Esophagus squamous epithelium (tissue), 5 donors: ENCODE data around the gene CDCP1. TPM values are rescaled to one million over a fixed set of nuclear protein-coding genes. Genes with fewer than 3 reads are reported as not detected.

Experiments
- DNase-seq: peaks from one replicate; lab custom pipeline; 2025; lab: John Stamatoyannopoulos, UW
- H3K27ac ChIP-seq, 4 donors: fragments of 200-600 bp; sonication (generic); one replicate each; pipeline ENCODE4 v1.5.1; 2016 to 2019; ENCODE audit warnings: mild to moderate bottlenecking in 1 of 4
- H3K27me3 ChIP-seq, 4 donors: fragments of 200-600 bp; sonication (generic); 1 replicate in 3 of 4; 2 replicates in 1 of 4; pipeline versions ENCODE4 v1.5.1 to v1.6.0; 2017 to 2021; ENCODE audit warnings: antibody characterized with exemption in 1 of 4
- H3K36me3 ChIP-seq, 3 donors: fragments of 200-600 bp; sonication (generic); one replicate each; pipeline ENCODE4 v1.5.1; 2016 to 2019
- H3K4me1 ChIP-seq, 3 donors: fragments of 200-600 bp; sonication (generic); one replicate each; pipeline ENCODE4 v1.5.1; 2017 to 2019
- H3K4me3 ChIP-seq, 4 donors: fragments of 200-600 bp; sonication (generic); 1 replicate in 3 of 4; 2 replicates in 1 of 4; pipeline ENCODE4 v1.5.1; 2016 to 2019; ENCODE audit warnings: mild to moderate bottlenecking in 2 of 4, moderate library complexity in 1 of 4
- H3K9me3 ChIP-seq, 3 donors: fragments of 200-600 bp; sonication (generic); one replicate each; pipeline ENCODE4 v1.5.1; 2016 to 2019
- POLR2A ChIP-seq, 4 donors: fragments of 450-650 bp; IDR thresholded peaks; one replicate each; pipeline ENCODE4 v1.6.1; 2017; ENCODE audit warnings: antibody characterized with exemption in 4 of 4, mild to moderate bottlenecking in 4 of 4, moderate library complexity in 3 of 4
- WGBS, 2 donors: methylation state at CpG; one replicate each; pipeline ENCODE4 v1.1.5; 2018; 5-methylcytosine and 5-hydroxymethylcytosine counted together
- intact Hi-C: fragments of 100-400 bp; cut with DNase I; formaldehyde crosslinking; loops from one replicate; pipeline ENCODE4 v1.15.0; 2022
- total RNA-seq, 4 donors: library from RNA; depleted of rRNA; stranded (reverse); fragments of >200 nt; gene quantifications; one replicate each; pipeline ENCODE4 v1.1.0, GENCODE V29; 2016
- TF ChIP-seq, protein P1 (sequence below), 6 experiments: fragments of 450-650 bp in 4 of 6; fragments of 200-600 bp in 2 of 6; sonication (generic) in 2 of 6; IDR thresholded peaks; one replicate each; pipeline ENCODE4 v1.5.1; 2016 to 2019; ENCODE audit warnings: antibody characterized with exemption in 6 of 6, mild to moderate bottlenecking in 4 of 6, moderate library complexity in 4 of 6
- donor health status: DM: yes; HTN: yes; CAD: no.

The CDCP1 gene, protein sequence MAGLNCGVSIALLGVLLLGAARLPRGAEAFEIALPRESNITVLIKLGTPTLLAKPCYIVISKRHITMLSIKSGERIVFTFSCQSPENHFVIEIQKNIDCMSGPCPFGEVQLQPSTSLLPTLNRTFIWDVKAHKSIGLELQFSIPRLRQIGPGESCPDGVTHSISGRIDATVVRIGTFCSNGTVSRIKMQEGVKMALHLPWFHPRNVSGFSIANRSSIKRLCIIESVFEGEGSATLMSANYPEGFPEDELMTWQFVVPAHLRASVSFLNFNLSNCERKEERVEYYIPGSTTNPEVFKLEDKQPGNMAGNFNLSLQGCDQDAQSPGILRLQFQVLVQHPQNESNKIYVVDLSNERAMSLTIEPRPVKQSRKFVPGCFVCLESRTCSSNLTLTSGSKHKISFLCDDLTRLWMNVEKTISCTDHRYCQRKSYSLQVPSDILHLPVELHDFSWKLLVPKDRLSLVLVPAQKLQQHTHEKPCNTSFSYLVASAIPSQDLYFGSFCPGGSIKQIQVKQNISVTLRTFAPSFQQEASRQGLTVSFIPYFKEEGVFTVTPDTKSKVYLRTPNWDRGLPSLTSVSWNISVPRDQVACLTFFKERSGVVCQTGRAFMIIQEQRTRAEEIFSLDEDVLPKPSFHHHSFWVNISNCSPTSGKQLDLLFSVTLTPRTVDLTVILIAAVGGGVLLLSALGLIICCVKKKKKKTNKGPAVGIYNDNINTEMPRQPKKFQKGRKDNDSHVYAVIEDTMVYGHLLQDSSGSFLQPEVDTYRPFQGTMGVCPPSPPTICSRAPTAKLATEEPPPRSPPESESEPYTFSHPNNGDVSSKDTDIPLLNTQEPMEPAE
- total RNA-seq, result 10 to 100 TPM; 35.7 to 95.4 (median 54.6) TPM

DNA sequence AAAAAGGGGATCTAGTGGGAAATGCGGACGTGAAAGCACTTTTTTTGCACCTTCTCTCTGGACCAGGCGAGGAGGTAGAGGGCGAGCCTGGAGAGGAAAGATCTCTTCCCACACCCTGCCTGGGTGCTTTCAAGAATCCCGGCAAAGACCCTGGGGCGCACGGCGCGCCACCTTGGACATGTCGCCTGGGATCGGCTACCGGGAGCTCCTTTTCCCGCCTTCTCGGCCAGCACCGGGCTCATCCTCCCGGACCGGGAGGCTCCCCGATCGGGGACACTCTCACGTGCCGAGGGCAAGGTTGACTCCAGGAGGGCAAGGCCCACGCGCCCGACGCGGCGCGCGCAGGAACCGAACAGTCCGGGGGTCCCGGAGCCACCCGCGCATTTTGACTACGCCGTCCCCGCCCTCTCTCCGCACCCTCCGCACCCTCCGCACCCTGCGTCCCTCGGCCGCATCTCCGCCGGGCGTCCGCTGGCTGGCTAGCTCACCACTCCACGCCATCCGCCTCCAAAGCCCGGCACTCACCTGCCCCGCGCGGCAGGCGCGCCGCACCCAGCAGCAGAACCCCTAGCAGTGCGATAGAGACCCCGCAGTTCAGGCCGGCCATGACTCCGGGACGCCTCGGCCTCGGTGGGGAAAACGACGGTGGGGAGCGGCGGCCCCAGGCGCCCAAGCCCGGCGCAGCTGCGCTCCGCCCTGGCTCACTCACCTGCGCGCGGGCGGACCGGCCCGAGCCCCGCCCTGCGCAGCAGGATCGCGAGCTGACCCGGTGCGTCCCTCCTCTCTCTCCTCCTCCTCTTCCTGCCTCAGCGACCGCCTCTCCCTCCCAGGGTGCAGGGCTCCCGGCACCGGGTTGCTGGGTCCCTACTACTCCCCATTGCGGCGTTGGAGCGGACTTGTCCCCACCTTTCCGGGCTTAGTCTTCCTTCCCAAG, at the start of gene CDCP1:
Gene CDCP1 (minus strand): TSS at position 698 of the 934 bp plus-strand sequence. CDS start 91 bp downstream, at position 607.
- WGBS, 2 donors, result 1 to 2% methylated on average over 20 to 27 of the region's 92 CpGs
- TF ChIP-seq, protein P1, sequence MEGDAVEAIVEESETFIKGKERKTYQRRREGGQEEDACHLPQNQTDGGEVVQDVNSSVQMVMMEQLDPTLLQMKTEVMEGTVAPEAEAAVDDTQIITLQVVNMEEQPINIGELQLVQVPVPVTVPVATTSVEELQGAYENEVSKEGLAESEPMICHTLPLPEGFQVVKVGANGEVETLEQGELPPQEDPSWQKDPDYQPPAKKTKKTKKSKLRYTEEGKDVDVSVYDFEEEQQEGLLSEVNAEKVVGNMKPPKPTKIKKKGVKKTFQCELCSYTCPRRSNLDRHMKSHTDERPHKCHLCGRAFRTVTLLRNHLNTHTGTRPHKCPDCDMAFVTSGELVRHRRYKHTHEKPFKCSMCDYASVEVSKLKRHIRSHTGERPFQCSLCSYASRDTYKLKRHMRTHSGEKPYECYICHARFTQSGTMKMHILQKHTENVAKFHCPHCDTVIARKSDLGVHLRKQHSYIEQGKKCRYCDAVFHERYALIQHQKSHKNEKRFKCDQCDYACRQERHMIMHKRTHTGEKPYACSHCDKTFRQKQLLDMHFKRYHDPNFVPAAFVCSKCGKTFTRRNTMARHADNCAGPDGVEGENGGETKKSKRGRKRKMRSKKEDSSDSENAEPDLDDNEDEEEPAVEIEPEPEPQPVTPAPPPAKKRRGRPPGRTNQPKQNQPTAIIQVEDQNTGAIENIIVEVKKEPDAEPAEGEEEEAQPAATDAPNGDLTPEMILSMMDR (IDR thresholded peaks at IDR 0.05), result no peak
- TF ChIP-seq POLR2A (IDR thresholded peaks at IDR 0.05), result peak in 3 of 4 donors; percentile 67 to 91 (median 73)

DNA sequence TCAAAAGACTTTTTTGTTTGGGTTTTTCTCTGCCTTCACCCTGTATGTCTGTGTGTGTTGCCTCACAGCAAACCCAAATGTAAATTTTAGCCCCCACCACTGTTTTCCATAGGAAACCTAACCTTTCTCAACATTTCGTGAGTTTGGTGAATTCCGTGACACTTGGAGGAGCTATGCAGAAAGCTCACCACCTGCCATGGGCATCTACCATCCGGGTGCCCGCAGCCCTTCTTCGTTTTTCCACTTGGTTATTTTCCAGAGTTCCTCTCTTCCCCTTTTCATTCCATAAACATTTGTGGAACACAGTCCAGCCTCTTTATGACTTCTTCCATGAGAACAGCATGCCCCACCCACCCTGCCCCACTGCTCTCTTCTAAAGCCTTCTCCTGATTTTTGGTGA, 48.6 kb upstream of the CDCP1 start:
- Histone ChIP-seq H3K27ac (no peak overlapping the region), H3K4me3 (no peak overlapping the region), H3K4me1 (peaks cover 0 to 9% (median 0%) of the 10 kb centered on the region in 3 donors), H3K36me3 (no peaks in the 10 kb centered on the region), H3K27me3 (no peaks in the 10 kb centered on the region), H3K9me3 (no peaks in the 10 kb centered on the region)
- no peak for DNase-seq
- 86 to 90% methylated on average over 5 of the region's 5 CpGs for WGBS, 2 donors
- intact Hi-C loops, result no loop called here
- TF ChIP-seq, protein P1 (IDR thresholded peaks at IDR 0.05), result no peak
- no peak for TF ChIP-seq POLR2A (IDR thresholded peaks at IDR 0.05)

More for the DNA sequence above, at the start of gene CDCP1:
- intact Hi-C loops, result no loop called here
- Histone ChIP-seq H3K4me1 (peaks cover 2 to 60% (median 7%) of the 10 kb centered on the region in 3 donors), H3K9me3 (peaks cover 0 to 4% (median 0%) of the 10 kb centered on the region in 3 donors), H3K36me3 (no peaks in the 10 kb centered on the region), H3K27ac (peak within 1 kb of the TSS; percentile 86 to 98 (median 94)), H3K27me3 (peaks cover 0 to 32% (median 0%) of the 10 kb centered on the region in 4 donors), H3K4me3 (peak within 1 kb of the TSS; percentile 74 to 83 (median 80))
- DNase-seq, result no peak

DNA sequence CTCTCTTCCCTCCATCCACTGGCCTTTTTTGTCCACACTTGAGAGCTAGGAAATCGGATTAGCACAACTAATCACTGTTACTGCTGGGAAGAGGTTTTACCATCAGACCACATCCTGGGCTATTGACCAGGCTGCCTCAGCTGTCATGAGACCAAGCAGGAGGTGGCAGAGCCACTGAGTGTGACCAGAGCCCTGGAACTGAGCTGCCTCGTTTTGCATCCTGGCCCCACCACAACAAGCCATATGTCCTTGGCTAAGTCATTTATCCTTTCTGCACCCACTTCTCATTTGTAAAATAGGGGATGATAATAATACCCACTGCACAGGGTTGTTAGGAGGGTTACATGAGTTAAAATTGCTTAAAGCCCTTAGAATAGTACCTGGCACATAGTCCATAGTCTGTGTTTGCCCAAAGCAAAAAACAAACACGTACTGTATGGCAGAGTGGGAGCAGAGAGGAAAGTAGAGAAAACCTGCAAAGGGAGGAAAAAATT, 45.8 kb upstream of the CDCP1 start:
- Histone ChIP-seq H3K36me3 (no peaks in the 10 kb centered on the region), H3K9me3 (no peaks in the 10 kb centered on the region), H3K27ac (no peak overlapping the region), H3K27me3 (no peaks in the 10 kb centered on the region), H3K4me1 (peaks cover 0 to 7% (median 4%) of the 10 kb centered on the region in 3 donors), H3K4me3 (no peak overlapping the region)
- intact Hi-C loops, result no loop called here
- no peak for TF ChIP-seq POLR2A (IDR thresholded peaks at IDR 0.05)
- TF ChIP-seq, protein P1 (IDR thresholded peaks at IDR 0.05), result no peak
- DNase-seq, result no peak
- 61 to 81% methylated on average over 3 of the region's 3 CpGs for WGBS, 2 donors

DNA sequence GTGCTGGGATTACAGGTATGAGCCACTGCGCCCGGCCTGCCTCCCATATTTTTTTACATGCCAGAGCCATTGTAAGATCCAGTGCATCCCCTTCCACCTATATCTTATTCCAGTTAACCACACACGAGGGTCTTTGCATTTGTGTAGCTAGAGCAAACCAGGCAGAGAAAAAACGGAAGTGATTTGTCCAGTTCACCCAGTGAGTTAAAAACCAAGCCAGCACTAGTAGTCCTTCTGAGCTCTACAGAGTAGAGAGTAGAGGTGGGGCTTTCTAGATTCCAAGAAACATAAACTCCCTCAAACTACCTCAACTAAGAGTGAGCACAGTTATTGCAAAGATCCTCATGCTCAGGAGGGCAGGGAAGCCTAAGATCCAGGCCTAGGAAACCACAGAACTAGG, 45.2 kb upstream of the CDCP1 start:
- H3K27me3 ChIP-seq, result no peaks in the 10 kb centered on the region
- intact Hi-C loops, result no loop called here
- WGBS, 2 donors, result 84 to 86% methylated on average over 3 to 4 of the region's 4 CpGs
- no peak overlapping the region for H3K27ac ChIP-seq
- no peak for TF ChIP-seq POLR2A (IDR thresholded peaks at IDR 0.05)
- TF ChIP-seq, protein P1 (IDR thresholded peaks at IDR 0.05), result no peak
- H3K4me3 ChIP-seq, result no peak overlapping the region
- H3K36me3 ChIP-seq, result no peaks in the 10 kb centered on the region
- DNase-seq, result no peak
- H3K4me1 ChIP-seq, result peaks cover 0 to 7% (median 4%) of the 10 kb centered on the region in 3 donors
- no peaks in the 10 kb centered on the region for H3K9me3 ChIP-seq
